Keratinocyte (primary cell): ENCODE data around the gene ITIH5. TPM values are rescaled to one million over a fixed set of nuclear protein-coding genes. Genes with fewer than 3 reads are reported as not detected.
"Not testable (repeated sequence)": the region's sequence is repeated elsewhere in the genome, so short reads cannot be mapped to it uniquely, and the experiment has no call there.

Experiments used
- DNase-seq: peaks from one replicate; pipeline ENCODE4 v3.0.0-alpha.2; 2011; ENCODE audit warnings: low read depth, missing footprints, low spot score
- FAIRE-seq: peaks from 2 replicates; lab custom pipeline; 2011; peaks lifted over from hg19 to GRCh38; lab: Jason Lieb, UNC
- H2AFZ ChIP-seq: 2 replicates; pipeline ENCODE4 v1.6.0; 2012; ENCODE audit warnings: low read length, control low read depth, inconsistent platforms; ENCODE audit not compliant: control insufficient read depth
- H3K27ac ChIP-seq: 2 replicates; pipeline ENCODE4 v1.5.1; 2011; ENCODE audit warnings: low read length; ENCODE audit not compliant: control insufficient read depth, insufficient read depth
- H3K27me3 ChIP-seq: 3 replicates; pipeline ENCODE4 v1.6.0; 2011; ENCODE audit warnings: low read length; ENCODE audit not compliant: control insufficient read depth, insufficient read depth; ENCODE audit errors: extremely low read depth
- H3K36me3 ChIP-seq, 2 experiments: 2 replicates in 1 of 2; 3 replicates in 1 of 2; pipeline ENCODE4 v1.5.1; 2011; ENCODE audit warnings: low read length in 2 of 2, mild to moderate bottlenecking in 1 of 2; ENCODE audit not compliant: control insufficient read depth in 2 of 2, insufficient read depth in 2 of 2; ENCODE audit errors: extremely low read depth in 1 of 2
- H3K4me1 ChIP-seq: 3 replicates; pipeline ENCODE4 v1.5.1; 2011; ENCODE audit warnings: low read length; ENCODE audit not compliant: control insufficient read depth, insufficient read depth; ENCODE audit errors: extremely low read depth
- H3K4me2 ChIP-seq: 3 replicates; pipeline ENCODE4 v1.6.0; 2011; ENCODE audit warnings: low read depth, low read length; ENCODE audit not compliant: control insufficient read depth, insufficient read depth; ENCODE audit errors: extremely low read depth
- H3K4me3 ChIP-seq, 3 experiments: fragments of 200-600 bp in 1 of 3; sonication (generic) in 1 of 3; 2 replicates in 2 of 3; 3 replicates in 1 of 3; pipeline ENCODE4 v1.5.1; 2011 to 2016; ENCODE audit warnings: low read length in 3 of 3, mild to moderate bottlenecking in 3 of 3, control low read depth in 2 of 3, inconsistent platforms in 1 of 3, low read depth in 1 of 3, mixed read lengths in 1 of 3, mixed run types in 1 of 3, moderate library complexity in 1 of 3; ENCODE audit not compliant: control insufficient read depth in 2 of 3, insufficient read depth in 2 of 3; ENCODE audit errors: extremely low read depth in 1 of 3
- H3K79me2 ChIP-seq: 2 replicates; pipeline ENCODE4 v1.6.0; 2012; ENCODE audit warnings: low read length; ENCODE audit not compliant: control insufficient read depth, insufficient read depth
- H3K9ac ChIP-seq: 3 replicates; pipeline ENCODE4 v1.6.0; 2011; ENCODE audit warnings: low read length; ENCODE audit not compliant: control insufficient read depth, insufficient read depth; ENCODE audit errors: extremely low read depth
- H3K9me1 ChIP-seq: 3 replicates; pipeline ENCODE4 v1.6.0; 2011; ENCODE audit warnings: low read length; ENCODE audit not compliant: control insufficient read depth, insufficient read depth; ENCODE audit errors: extremely low read depth
- H3K9me3 ChIP-seq: 2 replicates; pipeline ENCODE4 v1.5.1; 2012; ENCODE audit warnings: low read depth, low read length; ENCODE audit not compliant: control insufficient read depth
- H4K20me1 ChIP-seq: 3 replicates; pipeline ENCODE4 v1.6.0; 2011; ENCODE audit warnings: low read length; ENCODE audit not compliant: control insufficient read depth, insufficient read depth; ENCODE audit errors: extremely low read depth
- EZH2 ChIP-seq: IDR thresholded peaks from one replicate; pipeline ENCODE4 v1.6.1; 2012; ENCODE audit warnings: inconsistent platforms, mild to moderate bottlenecking, low read length, moderate library complexity
- dilution Hi-C: fragments of 300-500 bp; cut with MboI; formaldehyde crosslinking; loops from one replicate; pipeline ENCODE4 v1.7.0; 2020; ENCODE audit warnings: low sequenced_read_pairs; ENCODE audit not compliant: extremely low pct_ligation_motif_present
- polyA plus RNA-seq, 5 experiments: library from polyadenylated mRNA; depleted of rRNA in 3 of 5; stranded (reverse) in 3 of 5; stranded (forward) in 1 of 5; unstranded in 1 of 5; fragments of >200 nt; gene quantifications; 1 replicate in 1 of 5; 2 replicates in 3 of 5; 3 replicates in 1 of 5; pipeline versions ENCODE4 v1.2.1 to v1.2.3, GENCODE V29; 2011 to 2012; ENCODE audit warnings: missing spikeins in 2 of 5, low read depth in 1 of 5, low replicate concordance in 1 of 5
- TF ChIP-seq, protein P1 (sequence below), 3 experiments: IDR thresholded peaks in 1 of 3; conservative IDR thresholded peaks in 1 of 3; optimal IDR thresholded peaks in 1 of 3; 2 replicates in 2 of 3; 3 replicates in 1 of 3; pipeline versions ENCODE3 to v1.5.1; 2011; ENCODE audit warnings: low read length in 3 of 3, mild to moderate bottlenecking in 3 of 3, moderate library complexity in 2 of 3, control low read depth in 1 of 3, inconsistent platforms in 1 of 3; ENCODE audit not compliant: insufficient read depth in 2 of 3; ENCODE audit errors: extremely low read depth in 1 of 3

The ITIH5 gene
- polyA plus RNA-seq, 1 donor (not counting 4 experiments of a cell fraction or from before 2014, with no cell fraction given): not detected

DNA sequence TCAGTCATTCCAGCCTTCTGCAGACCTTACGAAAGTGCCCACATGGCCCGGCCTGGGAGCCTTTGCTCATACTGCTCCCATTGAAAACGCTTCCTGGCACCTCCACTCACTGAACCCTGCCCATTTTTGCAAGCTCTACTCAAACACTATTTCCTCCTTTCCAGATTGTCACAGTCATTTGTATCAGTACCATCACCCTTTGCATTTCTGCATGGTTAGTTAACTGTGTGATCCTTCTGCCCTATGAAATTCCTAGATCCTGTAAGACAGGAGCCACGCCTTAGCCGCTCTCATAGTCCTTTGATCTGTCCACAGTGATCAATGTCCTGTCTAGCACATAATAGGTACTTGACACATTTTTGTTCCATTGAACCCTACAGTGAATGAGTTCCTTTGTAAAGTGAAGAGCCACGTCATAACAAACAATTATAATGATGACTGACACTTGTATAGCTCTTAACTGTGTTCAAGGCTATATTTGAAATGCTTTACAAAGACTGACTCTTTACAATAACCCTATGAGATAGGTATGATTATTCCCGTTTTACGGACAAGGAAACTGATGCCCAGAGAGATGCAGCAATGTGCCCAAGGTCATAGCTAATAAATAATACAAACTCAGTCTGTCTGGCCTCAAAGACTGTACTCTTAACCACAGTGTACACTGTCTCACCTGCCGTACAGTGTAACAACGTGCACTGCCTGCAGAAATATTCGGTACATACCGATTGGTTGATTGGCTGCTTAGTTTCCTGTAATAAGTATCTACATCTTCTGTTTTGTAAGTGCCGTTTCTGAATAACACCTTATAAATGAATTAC lies 19.8 kb upstream of the ITIH5 start:
- H3K79me2 ChIP-seq: no peaks in the 10 kb centered on the region
- TF ChIP-seq, protein P1, sequence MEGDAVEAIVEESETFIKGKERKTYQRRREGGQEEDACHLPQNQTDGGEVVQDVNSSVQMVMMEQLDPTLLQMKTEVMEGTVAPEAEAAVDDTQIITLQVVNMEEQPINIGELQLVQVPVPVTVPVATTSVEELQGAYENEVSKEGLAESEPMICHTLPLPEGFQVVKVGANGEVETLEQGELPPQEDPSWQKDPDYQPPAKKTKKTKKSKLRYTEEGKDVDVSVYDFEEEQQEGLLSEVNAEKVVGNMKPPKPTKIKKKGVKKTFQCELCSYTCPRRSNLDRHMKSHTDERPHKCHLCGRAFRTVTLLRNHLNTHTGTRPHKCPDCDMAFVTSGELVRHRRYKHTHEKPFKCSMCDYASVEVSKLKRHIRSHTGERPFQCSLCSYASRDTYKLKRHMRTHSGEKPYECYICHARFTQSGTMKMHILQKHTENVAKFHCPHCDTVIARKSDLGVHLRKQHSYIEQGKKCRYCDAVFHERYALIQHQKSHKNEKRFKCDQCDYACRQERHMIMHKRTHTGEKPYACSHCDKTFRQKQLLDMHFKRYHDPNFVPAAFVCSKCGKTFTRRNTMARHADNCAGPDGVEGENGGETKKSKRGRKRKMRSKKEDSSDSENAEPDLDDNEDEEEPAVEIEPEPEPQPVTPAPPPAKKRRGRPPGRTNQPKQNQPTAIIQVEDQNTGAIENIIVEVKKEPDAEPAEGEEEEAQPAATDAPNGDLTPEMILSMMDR (optimal IDR thresholded peaks at IDR 0.05 in 1 of 3, IDR thresholded peaks at IDR 0.05 in 1 of 3, conservative IDR thresholded peaks at IDR 0.05 in 1 of 3; ENCODE audit: extremely low read depth in 1 of 3, insufficient read depth in 2 of 3, low read length in 3 of 3): no peak
- TF ChIP-seq EZH2: no peak
- dilution Hi-C loops: loop anchor here (10.0 kb wide), 1 partner anchor 152 kb away; no protein-coding TSS in a partner anchor
- H3K9me1 ChIP-seq: no peaks in the 10 kb centered on the region
- FAIRE-seq (no peak), DNase-seq (no peak)
- no peak overlapping the region for H3K9ac ChIP-seq
- no peaks in the 10 kb centered on the region for H3K27me3 ChIP-seq
- no peaks in the 10 kb centered on the region for H3K36me3 ChIP-seq
- H4K20me1 ChIP-seq: no peaks in the 10 kb centered on the region
- H3K4me2 ChIP-seq: no peak overlapping the region
- no peak overlapping the region for H2AFZ ChIP-seq
- no peak overlapping the region for H3K4me3 ChIP-seq
- no peaks in the 10 kb centered on the region for H3K4me1 ChIP-seq
- no peak overlapping the region for H3K27ac ChIP-seq
- no peaks in the 10 kb centered on the region for H3K9me3 ChIP-seq

DNA sequence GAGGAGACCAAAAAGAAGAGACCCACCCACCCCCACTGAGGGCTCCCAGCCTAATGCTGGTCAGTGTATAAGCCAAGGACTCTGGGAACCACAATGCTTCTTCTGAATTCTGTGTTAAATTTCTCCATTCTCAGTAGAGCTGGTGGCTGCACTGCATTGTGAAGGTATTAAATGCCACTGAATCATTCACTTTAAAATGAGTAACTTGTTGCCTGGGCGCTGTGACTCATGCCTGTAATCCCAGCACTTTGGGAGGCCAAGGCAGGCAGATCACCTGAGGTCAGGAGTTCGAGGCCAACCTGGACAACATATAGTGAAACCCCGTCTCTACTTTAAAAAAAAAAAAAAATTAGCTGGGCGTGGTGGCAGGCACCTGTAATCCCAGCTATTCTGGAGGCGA lies 13.3 kb upstream of the ITIH5 start:
- not testable (repeated sequence) for FAIRE-seq, H3K79me2 ChIP-seq, H3K27me3 ChIP-seq, H3K4me3 ChIP-seq, H3K36me3 ChIP-seq, H4K20me1 ChIP-seq, H3K9ac ChIP-seq, H2AFZ ChIP-seq, H3K9me3 ChIP-seq, H3K27ac ChIP-seq, H3K4me2 ChIP-seq, H3K9me1 ChIP-seq, H3K4me1 ChIP-seq, DNase-seq
- dilution Hi-C loops: loop anchor here (10.0 kb wide), 1 partner anchor 145 kb away; no protein-coding TSS in a partner anchor
